ENCODE data around the gene ENTPD8.

DNA sequence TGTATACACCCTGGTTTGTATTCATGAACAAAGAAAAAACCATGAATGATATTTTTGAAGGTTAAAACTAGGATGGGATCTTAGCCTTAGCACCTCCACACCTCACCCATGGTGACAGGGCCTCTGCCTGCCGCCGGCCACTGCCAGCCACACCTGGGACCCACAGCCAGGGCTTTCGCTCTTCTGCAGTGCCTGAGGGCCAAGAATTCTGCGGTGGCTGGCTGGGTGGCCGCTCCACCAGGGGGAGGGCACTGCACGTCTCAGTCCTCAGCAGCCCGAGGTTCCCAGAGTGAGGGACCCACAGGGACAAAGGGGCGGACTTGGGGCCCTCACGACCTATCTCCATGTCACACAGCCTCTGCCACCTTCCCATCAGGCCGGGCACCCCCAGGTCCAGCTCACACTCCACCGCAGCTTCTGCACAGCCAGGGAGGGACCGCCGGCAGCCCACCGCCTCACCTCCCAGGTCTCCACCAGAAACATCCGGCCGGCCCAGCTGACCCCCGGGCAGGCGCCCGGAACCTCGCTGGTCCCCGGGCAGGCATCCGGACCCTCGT is 25.1 kb downstream of the ENTPD8 start:
- TF ChIP-seq, protein P1, sequence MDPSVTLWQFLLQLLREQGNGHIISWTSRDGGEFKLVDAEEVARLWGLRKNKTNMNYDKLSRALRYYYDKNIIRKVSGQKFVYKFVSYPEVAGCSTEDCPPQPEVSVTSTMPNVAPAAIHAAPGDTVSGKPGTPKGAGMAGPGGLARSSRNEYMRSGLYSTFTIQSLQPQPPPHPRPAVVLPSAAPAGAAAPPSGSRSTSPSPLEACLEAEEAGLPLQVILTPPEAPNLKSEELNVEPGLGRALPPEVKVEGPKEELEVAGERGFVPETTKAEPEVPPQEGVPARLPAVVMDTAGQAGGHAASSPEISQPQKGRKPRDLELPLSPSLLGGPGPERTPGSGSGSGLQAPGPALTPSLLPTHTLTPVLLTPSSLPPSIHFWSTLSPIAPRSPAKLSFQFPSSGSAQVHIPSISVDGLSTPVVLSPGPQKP (IDR thresholded peaks at IDR 0.05; ENCODE audit: low read depth, low read length) = no peak
- no peak for TF ChIP-seq MXI1 (IDR thresholded peaks at IDR 0.05; ENCODE audit: low read depth, low read length)
- no peak for TF ChIP-seq SRF (IDR thresholded peaks at IDR 0.05; ENCODE audit: low read depth in 2 of 2, low read length in 2 of 2)
- TF ChIP-seq, protein P2, sequence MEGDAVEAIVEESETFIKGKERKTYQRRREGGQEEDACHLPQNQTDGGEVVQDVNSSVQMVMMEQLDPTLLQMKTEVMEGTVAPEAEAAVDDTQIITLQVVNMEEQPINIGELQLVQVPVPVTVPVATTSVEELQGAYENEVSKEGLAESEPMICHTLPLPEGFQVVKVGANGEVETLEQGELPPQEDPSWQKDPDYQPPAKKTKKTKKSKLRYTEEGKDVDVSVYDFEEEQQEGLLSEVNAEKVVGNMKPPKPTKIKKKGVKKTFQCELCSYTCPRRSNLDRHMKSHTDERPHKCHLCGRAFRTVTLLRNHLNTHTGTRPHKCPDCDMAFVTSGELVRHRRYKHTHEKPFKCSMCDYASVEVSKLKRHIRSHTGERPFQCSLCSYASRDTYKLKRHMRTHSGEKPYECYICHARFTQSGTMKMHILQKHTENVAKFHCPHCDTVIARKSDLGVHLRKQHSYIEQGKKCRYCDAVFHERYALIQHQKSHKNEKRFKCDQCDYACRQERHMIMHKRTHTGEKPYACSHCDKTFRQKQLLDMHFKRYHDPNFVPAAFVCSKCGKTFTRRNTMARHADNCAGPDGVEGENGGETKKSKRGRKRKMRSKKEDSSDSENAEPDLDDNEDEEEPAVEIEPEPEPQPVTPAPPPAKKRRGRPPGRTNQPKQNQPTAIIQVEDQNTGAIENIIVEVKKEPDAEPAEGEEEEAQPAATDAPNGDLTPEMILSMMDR (IDR thresholded peaks at IDR 0.05 in 2 of 3, conservative IDR thresholded peaks at IDR 0.05 in 1 of 3; ENCODE audit: control insufficient read depth in 2 of 3, extremely low read depth in 1 of 3, insufficient read depth in 1 of 3, low read depth in 3 of 3, low read length in 3 of 3) = no peak
- TF ChIP-seq, protein P3, sequence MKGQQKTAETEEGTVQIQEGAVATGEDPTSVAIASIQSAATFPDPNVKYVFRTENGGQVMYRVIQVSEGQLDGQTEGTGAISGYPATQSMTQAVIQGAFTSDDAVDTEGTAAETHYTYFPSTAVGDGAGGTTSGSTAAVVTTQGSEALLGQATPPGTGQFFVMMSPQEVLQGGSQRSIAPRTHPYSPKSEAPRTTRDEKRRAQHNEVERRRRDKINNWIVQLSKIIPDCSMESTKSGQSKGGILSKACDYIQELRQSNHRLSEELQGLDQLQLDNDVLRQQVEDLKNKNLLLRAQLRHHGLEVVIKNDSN (IDR thresholded peaks at IDR 0.05; ENCODE audit: borderline replicate concordance, extremely low read length, insufficient read depth, low read depth, low read length) = no peak
- TF ChIP-seq, protein P4, sequence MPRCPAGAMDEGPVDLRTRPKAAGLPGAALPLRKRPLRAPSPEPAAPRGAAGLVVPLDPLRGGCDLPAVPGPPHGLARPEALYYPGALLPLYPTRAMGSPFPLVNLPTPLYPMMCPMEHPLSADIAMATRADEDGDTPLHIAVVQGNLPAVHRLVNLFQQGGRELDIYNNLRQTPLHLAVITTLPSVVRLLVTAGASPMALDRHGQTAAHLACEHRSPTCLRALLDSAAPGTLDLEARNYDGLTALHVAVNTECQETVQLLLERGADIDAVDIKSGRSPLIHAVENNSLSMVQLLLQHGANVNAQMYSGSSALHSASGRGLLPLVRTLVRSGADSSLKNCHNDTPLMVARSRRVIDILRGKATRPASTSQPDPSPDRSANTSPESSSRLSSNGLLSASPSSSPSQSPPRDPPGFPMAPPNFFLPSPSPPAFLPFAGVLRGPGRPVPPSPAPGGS (IDR thresholded peaks at IDR 0.05; ENCODE audit: borderline replicate concordance, insufficient read depth, low read depth, low read length, poor library complexity, severe bottlenecking) = no peak
- no peak for TF ChIP-seq BRCA1 (IDR thresholded peaks at IDR 0.05; ENCODE audit: low read depth, low read length)
- no peak for TF ChIP-seq ZZZ3 (IDR thresholded peaks at IDR 0.05; ENCODE audit: control insufficient read depth, insufficient read length, low read depth)
- TF ChIP-seq SIX5 (IDR thresholded peaks at IDR 0.05; ENCODE audit: low read depth, low read length, severe bottlenecking) = no peak
- TF ChIP-seq RAD21 (IDR thresholded peaks at IDR 0.05; ENCODE audit: insufficient read depth, low read depth, low read length) = no peak
- no peak for TF ChIP-seq TAF1 (IDR thresholded peaks at IDR 0.05; ENCODE audit: borderline replicate concordance, low read depth, low read length)
